Stimulated activated CD8-positive, alpha-beta memory T cell treated with anti-CD3 and anti-CD28 coated beads, Interleukin-2, amount 100 ng/mL, for 1 hour (primary cell): ENCODE data around the gene PDE11A.

ENCODE experiments used
- DNase-seq, 2 donors: peaks; one replicate each; pipeline ENCODE4 v3.0.0-alpha.2; 2020; ENCODE audit warnings: low read depth in 2 of 2

Gene PDE11A

GRCh38 chr2:177694348-177694747, 378.2 kb downstream of the PDE11A start:
- no peak for DNase-seq

GRCh38 chr2:177693658-177694339, 378.8 kb downstream of the PDE11A start:
- DNase-seq, result no peak

- DNase-seq, result no peak
These were observed 379.8 kb downstream of the PDE11A start for GRCh38 chr2:177692783-177693269.

- no peak for DNase-seq
These were observed 380.4 kb downstream of the PDE11A start for GRCh38 chr2:177692042-177692782.

GRCh38 chr2:177691177-177691576, 381.4 kb downstream of the PDE11A start:
- DNase-seq, result no peak

- DNase-seq, result no peak
These were observed 383.0 kb downstream of the PDE11A start for GRCh38 chr2:177689623-177690022.

- no peak for DNase-seq
These were observed 383.7 kb downstream of the PDE11A start for GRCh38 chr2:177688844-177689243.

- DNase-seq, result no peak
These were observed 388.9 kb downstream of the PDE11A start for GRCh38 chr2:177683661-177684069.

- no peak for DNase-seq
These were observed 389.5 kb downstream of the PDE11A start for GRCh38 chr2:177682836-177683660.

GRCh38 chr2:177682006-177682405, 390.6 kb downstream of the PDE11A start:
- DNase-seq, result no peak

- DNase-seq, result no peak
These were observed 391.5 kb downstream of the PDE11A start for GRCh38 chr2:177680866-177681712.

- no peak for DNase-seq
These were observed 392.7 kb downstream of the PDE11A start for GRCh38 chr2:177679611-177680605.

GRCh38 chr2:177678939-177679338, 393.6 kb downstream of the PDE11A start:
- DNase-seq, result no peak

GRCh38 chr2:177676636-177677035, 395.9 kb downstream of the PDE11A start:
- no peak for DNase-seq

- DNase-seq, result no peak
These were observed 396.8 kb downstream of the PDE11A start for GRCh38 chr2:177675825-177676224.

- no peak for DNase-seq
These were observed 397.2 kb downstream of the PDE11A start for GRCh38 chr2:177675350-177675821.

- no peak for DNase-seq
These were observed 398.7 kb downstream of the PDE11A start for GRCh38 chr2:177673602-177674595.

- no peak for DNase-seq
These were observed 400.9 kb downstream of the PDE11A start for GRCh38 chr2:177671662-177672061.
